DMS153 (cell line): ENCODE results near the gene OR2C3.
"Not testable (repeated sequence)": the region's sequence is repeated elsewhere in the genome, so short reads cannot be mapped to it uniquely, and the experiment has no call there.

Experiments used
- DNase-seq: peaks from one replicate; lab custom pipeline; 2025; lab: John Stamatoyannopoulos, UW

OR2C3 gene

DNA sequence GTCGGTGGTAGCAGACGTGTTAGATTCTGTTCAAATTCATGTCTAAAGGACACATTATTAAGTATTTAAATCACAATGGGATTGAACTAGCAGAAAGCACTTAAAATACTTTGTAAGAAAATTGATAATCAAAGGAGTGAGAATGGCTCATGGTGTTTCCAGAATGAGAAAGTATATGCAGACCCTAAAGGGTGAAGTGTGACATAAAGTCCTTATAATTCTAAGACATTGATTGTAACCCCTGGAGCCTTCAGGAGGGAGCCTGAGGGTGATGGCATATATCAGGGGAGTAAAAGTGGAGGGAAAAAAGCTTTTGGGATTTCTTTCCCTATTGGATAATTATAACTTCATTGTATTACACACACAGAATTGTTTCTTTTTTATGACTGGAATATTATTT, at the start of gene OR2C3:
Gene OR2C3, minus strand, starts transcription at position 101 of the 400 bp plus-strand sequence. CDS start 3,929 bp downstream, outside the sequence.
- no peak for DNase-seq

DNA sequence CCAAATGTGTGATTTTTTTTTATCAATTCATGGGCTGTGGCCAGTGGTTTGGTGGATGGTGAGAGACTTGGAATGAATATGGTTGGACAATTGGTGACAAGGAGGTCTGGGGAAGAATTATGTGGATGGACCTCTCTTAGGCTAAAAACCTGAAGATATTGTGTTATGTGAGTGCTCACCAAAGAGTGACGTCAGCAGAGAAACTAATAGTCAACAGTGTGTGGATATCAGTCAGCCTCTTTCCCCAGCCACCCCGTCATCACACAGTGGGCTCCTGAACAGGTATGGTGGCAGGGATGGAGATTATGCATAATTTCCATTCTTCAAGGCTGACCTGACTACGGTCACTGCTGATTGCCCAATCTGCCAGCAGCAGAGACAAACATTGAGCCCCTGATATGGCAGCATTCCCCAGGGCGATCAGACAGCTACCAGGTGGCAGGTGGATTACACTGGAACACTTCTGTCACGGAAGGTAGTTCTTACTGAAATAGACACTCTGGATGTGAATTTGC, 42.8 kb upstream of the OR2C3 start:
- DNase-seq, result no peak

DNA sequence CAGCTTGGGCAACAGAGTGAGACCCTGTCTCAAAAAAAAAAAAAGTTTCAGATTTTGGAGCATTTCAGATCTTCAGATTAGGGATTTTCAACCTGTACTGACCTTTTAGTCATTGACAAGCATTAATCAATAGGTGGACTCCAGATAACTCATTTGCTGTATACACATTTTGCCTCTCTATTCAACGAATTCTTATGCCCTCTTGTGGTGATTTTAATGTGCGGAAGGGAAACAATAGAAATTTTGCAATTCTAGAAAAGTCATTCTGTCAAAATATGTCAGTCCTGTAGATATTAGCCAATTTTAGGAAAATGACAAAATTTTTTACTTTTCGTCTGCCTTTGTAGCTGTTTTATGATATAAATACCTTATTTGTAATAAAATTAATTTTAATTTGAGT, 40.3 kb upstream of the OR2C3 start:
- no peak for DNase-seq

DNA sequence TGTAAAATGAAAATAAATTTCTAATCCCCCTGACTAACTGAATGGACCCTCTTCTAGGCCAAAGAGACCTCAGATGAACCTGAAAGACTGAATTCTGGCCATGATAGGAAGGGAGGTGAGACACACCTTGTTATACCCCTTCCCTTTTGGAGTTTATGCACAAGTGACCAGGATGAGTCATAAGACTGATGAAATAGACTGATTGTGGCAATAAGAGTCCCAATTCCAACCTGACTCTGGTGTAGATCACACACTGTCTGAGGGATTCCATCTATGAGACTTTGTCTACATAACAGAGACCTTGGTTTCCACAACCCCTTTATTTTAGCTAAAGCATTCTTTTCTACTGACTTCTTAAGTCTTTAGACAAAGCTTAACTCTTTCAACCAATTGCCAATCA, 38.4 kb upstream of the OR2C3 start:
- DNase-seq, result no peak

DNA sequence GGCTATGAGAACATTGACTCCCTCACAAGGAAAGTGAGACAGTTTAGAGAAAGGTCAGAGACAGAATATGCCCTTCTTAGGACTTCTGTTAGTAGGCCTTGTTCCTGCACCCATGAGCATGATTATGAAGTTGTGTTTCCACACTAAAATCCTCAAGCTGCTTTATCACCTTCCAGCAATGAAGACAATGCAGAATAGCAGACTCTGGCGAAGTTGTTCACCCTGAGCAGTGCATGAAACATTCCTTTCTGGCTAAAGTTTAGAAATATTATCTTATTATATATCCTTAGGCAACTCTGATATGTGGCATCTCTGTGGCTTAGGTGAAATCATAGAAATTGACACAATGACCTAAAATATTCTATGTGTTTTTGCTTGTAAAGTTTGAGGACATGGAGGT, 38.0 kb upstream of the OR2C3 start:
- no peak for DNase-seq

DNA sequence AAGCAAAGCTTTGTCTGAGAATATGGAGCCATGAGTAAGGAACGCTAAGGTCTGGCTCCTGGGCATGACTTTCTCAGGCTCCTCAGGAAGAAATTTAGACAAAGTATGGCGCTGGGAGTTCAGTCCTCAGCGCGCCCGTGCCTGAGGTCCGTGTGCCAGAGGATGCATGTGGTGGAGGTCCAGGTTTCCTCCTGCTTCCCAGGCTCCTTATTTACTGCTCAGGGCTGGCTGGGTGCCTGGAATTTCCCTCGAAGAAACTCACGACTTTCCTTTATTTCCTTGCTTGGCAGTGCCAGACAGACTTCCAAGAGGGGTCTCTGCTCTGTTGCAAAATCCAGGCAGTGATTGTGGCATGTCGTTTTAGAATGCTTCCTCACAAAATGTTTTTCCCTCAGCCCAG, 26.0 kb upstream of the OR2C3 start:
- DNase-seq, result no peak

DNA sequence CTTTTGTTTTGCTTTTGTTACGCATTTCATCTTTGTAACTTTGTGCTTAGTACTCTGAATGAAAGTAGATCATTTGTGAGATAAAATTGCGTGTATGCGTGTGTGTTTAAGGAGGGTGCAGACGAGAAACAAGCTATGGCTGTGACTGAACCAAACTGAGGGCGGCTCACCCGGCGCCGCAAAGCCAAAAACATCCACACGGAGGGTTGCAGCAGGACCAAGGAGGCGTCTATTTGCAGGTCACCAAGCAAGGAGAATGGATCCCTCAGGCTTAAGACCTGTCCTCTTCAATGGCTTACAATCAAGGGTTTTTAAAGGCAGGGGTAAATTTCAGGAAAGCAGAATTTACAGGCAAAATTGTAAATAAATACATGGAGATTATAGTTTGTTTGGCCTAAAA, 25.5 kb upstream of the OR2C3 start:
- no peak for DNase-seq

DNA sequence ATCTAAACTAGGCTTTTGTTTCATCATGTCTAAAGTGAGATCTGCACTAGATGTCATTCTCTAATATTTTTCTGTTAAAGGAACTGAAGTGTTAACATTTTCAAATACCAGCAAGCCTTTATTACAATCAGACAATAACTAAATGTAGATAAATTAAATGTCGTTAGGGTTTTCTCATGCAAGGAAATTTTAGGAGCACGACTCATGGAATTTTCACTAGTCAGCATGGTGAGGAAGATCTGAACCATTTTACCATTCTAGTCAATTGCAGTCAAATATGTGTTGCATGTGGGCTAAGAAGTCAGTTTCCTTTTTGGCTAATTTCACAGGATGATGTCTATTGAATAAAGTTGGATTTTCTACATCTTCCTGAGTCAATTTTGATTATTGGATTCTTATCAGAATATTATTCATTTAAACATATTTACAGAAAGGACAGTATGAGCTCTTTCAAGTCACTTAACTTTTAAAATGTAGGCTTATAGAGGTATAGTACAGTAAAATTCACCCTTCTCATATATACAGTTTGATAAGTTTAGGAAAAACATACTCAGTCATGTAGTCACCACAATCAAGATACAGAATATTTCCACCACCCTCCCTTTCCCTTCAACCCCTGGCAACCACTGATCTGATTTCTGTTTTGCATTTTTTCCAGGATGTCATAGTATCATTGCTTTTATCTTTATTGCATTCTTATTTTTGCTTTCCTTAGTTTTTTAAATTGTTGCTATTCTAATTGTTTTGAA, 21.9 kb upstream of the OR2C3 start:
- DNase-seq, result no peak

DNA sequence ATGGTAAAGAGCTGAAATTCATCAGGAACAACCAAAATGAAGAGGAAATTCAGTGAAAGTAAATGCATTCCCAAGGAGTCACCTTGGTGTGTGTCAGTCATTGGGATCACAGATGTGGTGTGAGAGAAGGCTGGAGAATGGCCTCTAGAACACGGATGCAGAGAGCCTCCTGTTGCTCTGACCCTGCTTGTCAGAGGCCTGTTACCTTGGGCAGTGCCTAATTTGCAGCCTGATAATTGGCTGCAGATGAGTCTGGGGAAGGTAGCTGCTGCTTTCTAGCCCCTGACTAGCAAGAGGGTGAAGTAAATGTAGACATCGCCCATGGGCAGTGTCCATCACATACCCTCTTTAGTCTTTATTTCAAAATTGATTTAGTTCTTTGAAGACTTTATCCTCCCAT, 16.0 kb upstream of the OR2C3 start:
- no peak for DNase-seq

DNA sequence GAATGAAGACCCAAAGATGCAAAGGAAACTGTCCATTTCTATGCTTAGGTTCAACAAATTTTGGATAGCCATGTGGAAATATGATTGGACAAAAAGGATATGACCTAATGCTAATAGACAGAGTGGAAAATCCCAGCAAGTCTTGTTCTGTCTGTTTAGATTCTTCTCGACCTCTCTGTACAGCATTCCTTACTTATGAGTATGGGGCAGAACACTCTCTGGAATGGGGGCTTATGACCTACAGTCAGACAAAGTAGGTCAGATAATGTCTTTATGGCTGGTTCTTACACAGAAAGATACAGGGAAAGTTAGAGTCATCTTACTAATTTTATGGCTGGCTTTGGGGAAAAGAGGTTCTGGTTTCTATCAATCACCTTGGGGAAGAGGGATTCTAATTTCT, 15.5 kb upstream of the OR2C3 start:
- no peak for DNase-seq

DNA sequence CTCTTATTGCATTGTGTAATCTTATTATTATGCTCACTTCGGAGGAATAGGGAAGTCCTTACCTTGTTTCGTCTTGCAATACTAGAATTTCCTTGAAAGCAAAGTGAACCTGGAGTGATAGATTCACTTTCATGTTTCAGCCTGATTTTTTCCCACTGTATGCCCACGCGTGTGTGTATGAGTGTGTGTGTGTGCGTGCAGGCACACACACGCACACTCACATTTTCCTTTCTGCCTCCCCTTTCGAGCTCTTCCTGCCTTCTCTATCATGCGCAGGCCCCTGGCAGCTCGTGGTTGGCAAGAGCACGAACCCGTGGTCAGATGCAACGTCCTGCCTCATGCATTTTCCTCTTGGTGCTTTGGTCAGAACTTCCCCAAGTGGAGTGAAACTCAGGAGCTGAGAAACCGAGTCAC, 12.5 kb upstream of the OR2C3 start, which contains the start of gene GCSAML:
Gene GCSAML, plus strand, starts transcription at position 366 of the 414 bp plus-strand sequence. CDS start 58 bp downstream, outside the sequence.
- no peak for DNase-seq

DNA sequence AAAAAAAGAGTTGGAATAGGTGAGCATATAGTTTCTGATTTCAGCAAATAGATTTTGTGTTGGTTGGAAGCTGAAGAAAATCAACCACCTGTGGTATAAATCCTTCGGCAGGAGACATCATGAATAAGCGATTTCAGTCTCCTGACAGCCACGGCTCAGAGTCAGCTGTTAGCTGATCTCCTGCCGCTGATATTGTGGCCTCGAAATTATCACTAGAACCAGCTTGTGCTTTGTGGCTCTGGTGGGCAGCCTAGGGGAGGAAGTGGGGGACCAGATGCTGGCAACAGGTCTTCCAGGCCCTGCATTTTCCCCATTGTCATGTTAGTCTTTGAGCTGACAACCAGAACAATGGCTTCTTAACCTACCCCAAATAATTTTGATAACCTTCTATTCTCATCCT, 11.9 kb upstream of the OR2C3 start:
- no peak for DNase-seq

DNA sequence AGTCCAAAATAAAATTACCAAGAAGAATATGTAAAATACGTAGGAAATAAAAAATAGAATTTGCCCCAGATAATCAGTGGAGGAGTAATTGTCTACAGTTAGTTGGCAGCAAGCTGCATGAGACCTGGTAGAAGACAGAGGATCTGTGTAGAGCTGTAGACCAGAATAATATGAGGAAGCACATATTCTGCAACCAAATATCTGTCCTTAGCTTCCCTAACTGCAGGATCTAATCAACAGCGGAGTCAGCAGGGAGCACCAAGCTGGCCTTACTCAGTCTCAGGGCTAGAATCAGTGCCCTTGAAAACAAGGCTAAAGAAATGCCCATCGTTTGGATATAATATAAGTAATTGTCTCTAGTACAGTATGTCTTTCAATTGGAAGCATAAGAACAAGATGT, 6.6 kb upstream of the OR2C3 start:
- no peak for DNase-seq

DNA sequence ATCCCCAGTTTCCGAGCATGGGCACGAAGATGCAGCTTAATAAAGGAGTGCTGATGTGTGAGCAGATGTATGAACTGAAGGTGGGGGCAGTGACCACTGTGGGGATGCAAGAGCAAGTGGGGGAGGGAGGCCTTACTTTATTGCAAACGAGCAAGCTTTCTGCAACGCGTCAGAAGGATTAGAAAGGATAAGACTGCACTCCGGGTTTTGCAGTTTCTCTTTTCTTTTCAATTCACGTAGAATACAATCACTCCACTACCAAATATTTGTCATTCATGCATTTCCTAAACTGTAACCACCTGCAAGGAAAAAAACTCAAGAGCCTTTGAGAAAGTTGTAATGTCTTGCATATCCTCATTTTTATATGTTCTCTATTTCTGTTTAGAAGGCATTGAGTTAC, 4.3 kb upstream of the OR2C3 start:
- DNase-seq, result no peak

DNA sequence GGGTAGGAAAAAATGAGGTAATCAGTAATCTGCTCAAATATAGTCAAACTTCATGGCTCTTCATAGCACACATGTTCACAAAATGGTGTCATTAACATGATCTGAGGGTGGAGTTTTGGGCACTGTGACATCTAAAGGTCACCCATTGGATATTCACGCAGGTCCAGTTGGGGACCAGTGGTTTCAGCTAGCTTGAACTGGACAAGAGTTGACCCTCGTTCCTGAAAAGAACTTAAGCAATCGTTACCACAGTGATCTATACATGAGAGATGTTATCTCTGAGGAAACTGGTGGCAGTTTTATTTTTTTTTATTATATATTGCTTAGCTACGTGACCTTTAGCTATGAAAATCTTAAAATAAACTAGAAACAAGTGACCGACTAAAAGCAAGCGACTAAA, 3.0 kb upstream of the OR2C3 start:
- DNase-seq, result no peak

DNA sequence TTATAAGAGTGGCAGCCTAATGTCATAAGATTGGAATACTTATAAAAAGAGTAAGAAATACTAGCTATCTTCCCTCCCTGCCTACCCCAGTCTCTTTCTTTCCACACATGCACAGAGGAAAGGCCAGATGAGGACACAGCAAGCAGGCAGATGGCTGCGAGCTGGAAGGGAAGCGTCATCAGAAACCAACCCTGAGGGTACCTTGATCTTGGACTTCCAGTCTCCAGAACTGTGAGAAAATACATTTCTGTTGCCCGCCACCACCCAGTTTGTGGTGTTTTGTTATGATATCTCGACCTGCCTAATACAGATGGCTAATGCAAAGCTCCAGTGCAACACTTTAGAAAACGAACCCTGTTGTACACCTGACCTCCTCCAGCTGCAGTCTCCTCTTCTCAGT, 2.3 kb upstream of the OR2C3 start:
- no peak for DNase-seq

DNA sequence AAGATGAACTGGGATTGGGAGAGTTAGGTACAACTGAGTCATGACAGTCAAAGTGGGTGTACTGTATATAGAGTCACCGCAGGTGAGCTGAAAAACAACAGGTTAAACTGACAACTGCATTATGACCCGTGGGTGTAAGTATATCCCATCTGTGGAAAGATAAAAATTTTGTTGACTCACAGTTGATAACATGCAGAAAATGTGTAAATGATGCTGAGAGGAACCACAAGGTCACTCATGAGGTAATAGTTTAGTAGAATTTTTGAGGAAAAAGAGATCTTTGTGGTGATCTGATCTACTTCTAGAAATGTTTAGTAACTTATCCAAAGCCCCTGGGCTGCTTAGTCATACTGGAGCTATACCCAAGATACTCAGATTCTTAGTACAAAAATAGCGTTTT, 838 bp downstream of the OR2C3 start:
- no peak for DNase-seq

DNA sequence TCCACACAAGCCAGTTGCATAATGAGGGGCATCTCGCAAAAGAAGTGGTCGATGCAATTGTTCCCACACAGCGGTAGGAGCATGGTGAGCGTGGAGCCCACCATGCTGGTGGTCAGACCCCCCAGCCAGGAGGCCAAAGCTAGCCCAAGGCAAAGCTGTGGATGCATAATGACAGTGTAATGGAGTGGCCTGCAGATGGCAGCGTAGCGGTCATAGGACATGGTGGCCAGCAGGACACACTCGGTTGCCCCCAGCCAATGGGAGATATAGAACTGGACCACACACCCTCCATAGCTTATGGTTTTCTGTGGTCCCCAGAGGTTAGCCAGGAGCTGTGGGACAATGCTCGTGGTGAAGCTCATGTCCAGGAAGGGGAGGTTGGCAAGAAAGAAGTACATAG, 4.3 kb downstream of the OR2C3 start:
- DNase-seq, result no peak

DNA sequence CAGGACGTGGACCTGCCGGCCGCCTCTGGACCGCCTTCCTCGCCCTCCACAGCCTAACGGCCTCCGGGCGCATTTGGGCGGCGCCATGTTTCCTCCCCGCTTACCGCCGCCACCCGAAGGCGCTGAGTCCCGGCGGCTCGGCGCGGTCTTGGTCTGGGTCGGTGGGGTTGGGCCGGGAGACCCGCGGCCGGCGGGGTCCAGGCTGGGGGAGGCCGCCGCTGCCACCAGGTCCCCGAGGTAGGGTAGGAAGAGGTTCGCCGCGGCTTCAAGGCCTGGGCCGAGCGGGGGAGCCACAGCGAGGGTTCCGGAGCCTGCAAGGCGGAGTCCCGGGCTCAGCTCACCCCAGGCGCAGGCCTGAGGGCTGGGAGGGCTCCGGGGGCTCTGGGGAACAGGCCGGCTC, 5.5 kb downstream of the OR2C3 start:
- no peak for DNase-seq

DNA sequence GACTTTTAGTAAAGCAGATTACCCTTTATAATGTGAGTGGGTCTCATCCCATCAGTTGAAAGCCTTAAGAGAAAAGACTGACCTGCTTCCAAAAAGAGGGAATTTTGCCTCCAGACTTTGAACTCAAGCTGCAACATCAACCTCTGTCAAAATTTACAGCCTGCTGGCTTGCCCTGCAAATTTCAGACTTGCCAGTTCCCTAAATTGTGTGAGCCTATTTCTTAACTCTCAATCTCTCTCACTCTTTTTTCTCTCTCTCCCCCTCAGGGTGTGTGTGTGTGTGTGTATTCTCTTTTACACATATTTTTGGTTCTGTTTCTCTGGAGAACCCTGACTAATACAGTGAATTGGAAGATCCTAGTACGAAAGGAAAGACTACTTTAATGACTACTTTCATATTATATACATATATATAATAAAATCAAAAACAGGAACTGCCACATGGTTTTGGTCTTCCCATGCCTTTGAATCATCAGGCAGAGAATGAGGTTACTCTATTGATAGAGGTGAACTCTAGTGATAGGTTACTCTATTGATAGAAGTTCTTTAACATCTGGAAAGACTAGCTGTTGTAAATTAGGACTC, 6.4 kb downstream of the OR2C3 start:
- DNase-seq, result no peak

DNA sequence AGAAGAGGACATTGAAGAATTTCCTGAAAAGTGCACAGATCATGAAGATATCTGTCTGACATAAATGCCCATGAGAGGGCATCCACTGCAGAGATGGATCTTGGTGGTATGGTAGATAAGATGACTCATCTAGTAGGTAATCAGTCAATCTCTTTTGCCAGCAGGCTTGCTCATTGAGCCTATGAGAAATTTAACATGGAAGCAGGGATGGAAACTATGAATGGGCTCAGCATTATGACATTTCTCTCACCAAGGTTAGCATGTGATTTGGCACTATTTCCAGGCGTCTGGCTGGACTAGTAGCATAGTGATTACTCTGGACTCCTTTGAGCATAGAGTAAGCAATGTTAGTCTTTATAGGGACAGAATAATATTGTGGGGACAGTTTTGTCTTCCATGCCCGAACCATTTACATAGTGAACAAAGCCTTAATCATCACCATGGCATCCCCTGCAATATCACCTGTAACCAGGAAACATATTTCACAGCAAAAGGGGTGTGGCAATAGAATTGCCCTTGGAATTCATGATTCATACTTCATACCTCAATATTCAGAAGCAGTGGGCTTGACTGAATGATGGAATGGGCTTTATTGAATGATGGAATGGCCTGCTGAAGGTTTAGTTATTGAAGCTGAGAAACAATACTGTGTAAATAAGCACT, 7.3 kb downstream of the OR2C3 start:
- DNase-seq, result no peak

DNA sequence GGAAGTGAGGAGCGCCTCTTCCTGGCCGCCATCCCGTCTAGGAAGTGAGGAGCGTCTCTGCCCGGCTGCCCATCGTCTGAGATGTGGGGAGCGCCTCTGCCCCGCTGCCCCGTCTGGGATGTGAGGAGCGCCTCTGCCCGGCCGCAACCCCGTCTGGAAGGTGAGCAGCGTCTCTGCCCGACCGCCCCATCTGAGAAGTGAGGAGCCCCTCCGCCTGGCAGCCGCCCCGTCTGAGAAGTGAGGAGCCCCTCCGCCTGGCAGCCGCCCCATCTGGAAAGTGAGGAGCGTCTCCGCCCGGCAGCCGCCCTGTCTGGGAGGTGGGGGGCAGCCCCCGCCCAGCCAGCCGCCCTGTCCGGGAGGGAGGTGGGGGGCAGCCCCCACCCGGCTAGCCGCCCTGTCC, 14.4 kb downstream of the OR2C3 start:
- DNase-seq, result not testable (repeated sequence)

DNA sequence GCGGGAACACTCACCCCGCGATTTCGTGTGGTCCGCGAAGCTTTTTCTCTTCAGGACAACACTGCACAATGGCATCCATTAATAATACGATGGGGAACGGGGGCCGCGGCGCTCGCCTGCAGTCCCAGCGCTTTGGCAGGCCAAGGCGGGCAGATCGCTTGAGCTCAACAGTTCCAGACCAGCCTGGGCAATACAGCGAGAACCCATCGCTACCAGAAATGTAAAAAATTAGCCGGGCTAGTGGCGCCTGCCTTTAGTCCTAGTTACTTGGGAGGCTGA, 17.7 kb downstream of the OR2C3 start:
- no peak for DNase-seq
